H9 (cell line): ENCODE results near the gene PRUNE1. TPM values are rescaled to one million over a fixed set of nuclear protein-coding genes. Genes with fewer than 3 reads are reported as not detected.

Source experiments
- DNase-seq: peaks from one replicate; pipeline ENCODE4 v3.0.0-alpha.2; 2017
- H2AFZ ChIP-seq: one replicate; pipeline ENCODE4 v1.6.1; 2013; ENCODE audit warnings: mild to moderate bottlenecking, low read length, control low read depth, moderate library complexity
- H2AK5ac ChIP-seq: 2 replicates; pipeline ENCODE4 v1.6.1; 2013; ENCODE audit warnings: low read length, control low read depth, mixed read lengths; ENCODE audit not compliant: insufficient read length
- H2BK120ac ChIP-seq: one replicate; pipeline ENCODE4 v1.6.1; 2013; ENCODE audit warnings: low read depth, mild to moderate bottlenecking, low read length, control low read depth, inconsistent platforms; ENCODE audit not compliant: poor library complexity, severe bottlenecking
- H2BK12ac ChIP-seq: 2 replicates; pipeline ENCODE4 v1.6.1; 2013; ENCODE audit warnings: low read length, control low read depth, mixed read lengths, low read depth; ENCODE audit not compliant: insufficient read length
- H2BK15ac ChIP-seq: 2 replicates; pipeline ENCODE4 v1.6.1; 2013; ENCODE audit warnings: low read depth, low read length, control low read depth
- H2BK20ac ChIP-seq: one replicate; pipeline ENCODE4 v1.6.1; 2013; ENCODE audit warnings: low read depth, mild to moderate bottlenecking, low read length, control low read depth, inconsistent platforms; ENCODE audit not compliant: poor library complexity, severe bottlenecking
- H2BK5ac ChIP-seq: 2 replicates; pipeline ENCODE4 v1.6.1; 2013; ENCODE audit warnings: low read length, control low read depth, mixed read lengths; ENCODE audit not compliant: insufficient read length
- H3K14ac ChIP-seq: 2 replicates; pipeline ENCODE4 v1.6.1; 2013; ENCODE audit warnings: low read length, control low read depth; ENCODE audit not compliant: insufficient read depth
- H3K18ac ChIP-seq: 2 replicates; pipeline ENCODE4 v1.6.1; 2013; ENCODE audit warnings: low read depth, mild to moderate bottlenecking, mixed read lengths, low read length, control low read depth; ENCODE audit not compliant: insufficient read length
- H3K23ac ChIP-seq: 2 replicates; pipeline ENCODE4 v1.6.1; 2013; ENCODE audit warnings: low read length, control low read depth, mixed read lengths, low read depth; ENCODE audit not compliant: insufficient read length
- H3K23me2 ChIP-seq: 2 replicates; pipeline ENCODE4 v1.6.1; 2013; ENCODE audit warnings: low read depth, mild to moderate bottlenecking, mixed read lengths, low read length, control low read depth; ENCODE audit not compliant: insufficient read length, poor library complexity, severe bottlenecking
- H3K27ac ChIP-seq: 2 replicates; pipeline ENCODE4 v1.5.1; 2013; ENCODE audit warnings: low read length, control low read depth, mixed read lengths, low read depth; ENCODE audit not compliant: insufficient read length
- H3K27me3 ChIP-seq: 2 replicates; pipeline ENCODE4 v1.6.1; 2013; ENCODE audit warnings: low read length, control low read depth, inconsistent platforms; ENCODE audit not compliant: insufficient read depth
- H3K4ac ChIP-seq: 2 replicates; pipeline ENCODE4 v1.6.1; 2013; ENCODE audit warnings: low read depth, mild to moderate bottlenecking, control low read depth, inconsistent platforms, low read length, moderate library complexity
- H3K4me1 ChIP-seq: 2 replicates; pipeline ENCODE4 v1.6.1; 2013; ENCODE audit warnings: low read length, control low read depth, inconsistent platforms; ENCODE audit not compliant: insufficient read depth
- H3K4me2 ChIP-seq: 2 replicates; pipeline ENCODE4 v1.6.1; 2013; ENCODE audit warnings: low read length, control low read depth, mixed read lengths; ENCODE audit not compliant: insufficient read length, insufficient read depth
- H3K56ac ChIP-seq: 2 replicates; pipeline ENCODE4 v1.6.1; 2013; ENCODE audit warnings: low read depth, mild to moderate bottlenecking, mixed read lengths, low read length, control low read depth; ENCODE audit not compliant: insufficient read length
- H3K79me1 ChIP-seq: 2 replicates; pipeline ENCODE4 v1.6.1; 2013; ENCODE audit warnings: low read depth, mild to moderate bottlenecking, moderate library complexity, low read length, control low read depth, inconsistent platforms; ENCODE audit not compliant: insufficient read depth, poor library complexity, severe bottlenecking
- H3K79me2 ChIP-seq: 2 replicates; pipeline ENCODE4 v1.6.1; 2013; ENCODE audit warnings: low read length, control low read depth, inconsistent platforms; ENCODE audit not compliant: insufficient read depth
- H3K9ac ChIP-seq: 2 replicates; pipeline ENCODE4 v1.6.1; 2013; ENCODE audit warnings: low read length, control low read depth, mixed read lengths; ENCODE audit not compliant: insufficient read length; ENCODE audit errors: extremely low read depth
- H3K9me3 ChIP-seq: one replicate; pipeline ENCODE4 v1.6.1; 2013; ENCODE audit warnings: low read depth, low read length, inconsistent platforms; ENCODE audit not compliant: control insufficient read depth
- H3T11ph ChIP-seq: one replicate; pipeline ENCODE4 v1.6.1; 2013; ENCODE audit warnings: mild to moderate bottlenecking, low read length, control low read depth, inconsistent platforms
- H4K20me1 ChIP-seq: one replicate; pipeline ENCODE4 v1.6.1; 2013; ENCODE audit not compliant: control insufficient read depth, insufficient read length, insufficient read depth
- H4K5ac ChIP-seq: 2 replicates; pipeline ENCODE4 v1.6.1; 2013; ENCODE audit warnings: low read depth, mild to moderate bottlenecking, mixed read lengths, low read length, control low read depth; ENCODE audit not compliant: insufficient read length
- H4K8ac ChIP-seq: replicated peaks from 2 replicates; pipeline ENCODE4 v1.6.1; 2013; ENCODE audit warnings: low read length, control low read depth, mixed read lengths, low read depth; ENCODE audit not compliant: insufficient read length
- H4K91ac ChIP-seq: 2 replicates; pipeline ENCODE4 v1.6.1; 2013; ENCODE audit warnings: low read depth, mild to moderate bottlenecking, moderate library complexity, mixed read lengths, low read length, control low read depth; ENCODE audit not compliant: insufficient read length
- H3K27ac Mint-ChIP-seq, 3 experiments: 2 replicates in 2 of 3; 3 replicates in 1 of 3; pipeline ENCODE4 v1.8.0; 2020 to 2021; ENCODE audit warnings: mixed read lengths in 3 of 3, mild to moderate bottlenecking in 1 of 3, moderate library complexity in 1 of 3
- H3K27me3 Mint-ChIP-seq: 2 replicates; pipeline ENCODE4 v1.8.0; 2021; ENCODE audit warnings: low read depth, mild to moderate bottlenecking, moderate library complexity, mixed read lengths
- H3K36me3 Mint-ChIP-seq, 3 experiments: 2 replicates in 2 of 3; 3 replicates in 1 of 3; pipeline ENCODE4 v1.8.0; 2020 to 2021; ENCODE audit warnings: low read depth in 3 of 3, mixed read lengths in 3 of 3; ENCODE audit not compliant: insufficient read depth in 1 of 3
- H3K4me1 Mint-ChIP-seq, 2 experiments: 2 replicates each; pipeline ENCODE4 v1.8.0; 2020; ENCODE audit warnings: mixed read lengths in 2 of 2
- H3K4me3 Mint-ChIP-seq, 2 experiments: 2 replicates in 1 of 2; 3 replicates in 1 of 2; pipeline ENCODE4 v1.8.0; 2020 to 2021; ENCODE audit warnings: mild to moderate bottlenecking in 2 of 2, mixed read lengths in 2 of 2, moderate library complexity in 1 of 2
- H3K9me3 Mint-ChIP-seq, 2 experiments: 2 replicates in 1 of 2; 3 replicates in 1 of 2; pipeline ENCODE4 v1.8.0; 2020; ENCODE audit warnings: mild to moderate bottlenecking in 2 of 2, mixed read lengths in 2 of 2, moderate library complexity in 1 of 2
- WGBS: extraction: QIAGEN DNeasy Blood & Tissue Kit; methylation state at CpG from one replicate; pipeline ENCODE4 v1.1.7; 2013; ENCODE audit warnings: missing lambda C conversion rate, low lambda C conversion rate, mixed read lengths; ENCODE audit not compliant: insufficient read length; ENCODE audit errors: extremely low coverage; 5-methylcytosine and 5-hydroxymethylcytosine counted together
- total RNA-seq: library from RNA; stranded (reverse); gene quantifications from 2 replicates; pipeline ENCODE4 v1.2.1, GENCODE V29; 2021
- TF ChIP-seq, protein P1 (sequence below): fragments of 200-600 bp; sonication (generic); conservative IDR thresholded peaks from 3 replicates; pipeline ENCODE4 v1.8.0; 2021; ENCODE audit warnings: antibody characterized with exemption, mild to moderate bottlenecking

Gene PRUNE1
- total RNA-seq, 1 experiment from 2014 or later, result 22.3 TPM

DNA sequence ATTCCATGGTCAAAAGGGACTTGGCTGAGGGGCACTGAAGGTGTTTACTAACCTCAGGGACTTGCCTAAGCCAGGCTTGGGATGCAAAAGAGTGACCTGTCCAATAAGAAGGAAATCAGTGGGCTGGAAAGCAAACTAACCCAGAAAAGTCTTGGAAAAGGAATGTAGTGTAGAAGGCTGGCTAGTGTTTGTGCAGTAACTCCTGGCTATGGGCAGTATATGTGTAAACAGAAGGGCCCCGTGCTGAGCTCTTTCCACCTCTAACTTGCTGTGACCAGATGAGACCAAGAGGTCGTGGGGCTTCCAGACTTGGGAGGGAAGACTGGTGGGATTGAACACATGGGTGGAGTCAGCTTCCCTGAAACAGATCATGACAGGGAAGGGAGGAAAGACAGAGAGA, 5.6 kb upstream of the PRUNE1 start:
- no peak overlapping the region for H3K4me3 Mint-ChIP-seq
- no peak overlapping the region for H3K9ac ChIP-seq
- no peak for DNase-seq
- H3K36me3 Mint-ChIP-seq, result peaks cover 0 to 8% (median 5%) of the 10 kb centered on the region in 3 experiments; a peak in 2 of 7 replicates
- H2BK20ac ChIP-seq, result no peak overlapping the region
- peaks cover 3% of the 10 kb centered on the region; the same call in 1 of the 2 replicates for H3K4me1 ChIP-seq
- peak overlapping the region in 2 of 3 experiments; percentile 26 to 42; a peak in 2 of 7 replicates for H3K27ac Mint-ChIP-seq
- no peaks in the 10 kb centered on the region for H3K79me1 ChIP-seq
- no peak overlapping the region for H2AFZ ChIP-seq
- H3K27me3 Mint-ChIP-seq, result no peaks in the 10 kb centered on the region; the same call in 1 of the 2 replicates
- no peaks in the 10 kb centered on the region for H3K9me3 ChIP-seq
- H2AK5ac ChIP-seq, result no peak overlapping the region
- no peaks in the 10 kb centered on the region; a peak in 1 of 5 replicates for H3K9me3 Mint-ChIP-seq
- H4K5ac ChIP-seq, result no peak overlapping the region
- H3T11ph ChIP-seq, result no peak overlapping the region
- H3K56ac ChIP-seq, result no peak overlapping the region
- H3K4ac ChIP-seq, result no peak overlapping the region
- no peak overlapping the region for H2BK15ac ChIP-seq
- no peak overlapping the region for H2BK5ac ChIP-seq
- H3K27me3 ChIP-seq, result no peaks in the 10 kb centered on the region
- no peak overlapping the region for H3K14ac ChIP-seq
- no peak overlapping the region for H3K27ac ChIP-seq
- H3K23ac ChIP-seq, result no peak overlapping the region
- H3K23me2 ChIP-seq, result peaks cover 4% of the 10 kb centered on the region
- no peak overlapping the region for H3K4me2 ChIP-seq
- peaks cover 23 to 29% of the 10 kb centered on the region in 2 experiments for H3K4me1 Mint-ChIP-seq
- H4K91ac ChIP-seq, result no peak overlapping the region
- no CpG with 5 or more reads among the region's 2 CpGs for whole genome bisulfite sequencing
- no peak overlapping the region for H4K8ac ChIP-seq
- H3K79me2 ChIP-seq, result no peaks in the 10 kb centered on the region
- no peak overlapping the region for H2BK12ac ChIP-seq
- TF ChIP-seq, protein P1, sequence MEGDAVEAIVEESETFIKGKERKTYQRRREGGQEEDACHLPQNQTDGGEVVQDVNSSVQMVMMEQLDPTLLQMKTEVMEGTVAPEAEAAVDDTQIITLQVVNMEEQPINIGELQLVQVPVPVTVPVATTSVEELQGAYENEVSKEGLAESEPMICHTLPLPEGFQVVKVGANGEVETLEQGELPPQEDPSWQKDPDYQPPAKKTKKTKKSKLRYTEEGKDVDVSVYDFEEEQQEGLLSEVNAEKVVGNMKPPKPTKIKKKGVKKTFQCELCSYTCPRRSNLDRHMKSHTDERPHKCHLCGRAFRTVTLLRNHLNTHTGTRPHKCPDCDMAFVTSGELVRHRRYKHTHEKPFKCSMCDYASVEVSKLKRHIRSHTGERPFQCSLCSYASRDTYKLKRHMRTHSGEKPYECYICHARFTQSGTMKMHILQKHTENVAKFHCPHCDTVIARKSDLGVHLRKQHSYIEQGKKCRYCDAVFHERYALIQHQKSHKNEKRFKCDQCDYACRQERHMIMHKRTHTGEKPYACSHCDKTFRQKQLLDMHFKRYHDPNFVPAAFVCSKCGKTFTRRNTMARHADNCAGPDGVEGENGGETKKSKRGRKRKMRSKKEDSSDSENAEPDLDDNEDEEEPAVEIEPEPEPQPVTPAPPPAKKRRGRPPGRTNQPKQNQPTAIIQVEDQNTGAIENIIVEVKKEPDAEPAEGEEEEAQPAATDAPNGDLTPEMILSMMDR, result no peak
- no peak overlapping the region for H2BK120ac ChIP-seq
- no peaks in the 10 kb centered on the region for H4K20me1 ChIP-seq
- H3K18ac ChIP-seq, result no peak overlapping the region
